Calu3 (cell line): ENCODE results near the gene MRPS14. TPM values are rescaled to one million over a fixed set of nuclear protein-coding genes. Genes with fewer than 3 reads are reported as not detected.
A peak's percentile ranks its signal among the peaks of the same experiment; 100 is the strongest.
"Not testable (repeated sequence)": the region's sequence is repeated elsewhere in the genome, so short reads cannot be mapped to it uniquely, and the experiment has no call there.

Source experiments
- BruUV-seq: library from RNA; stranded (reverse); fragments of 400-500 nt; replicated peaks from 2 replicates; lab custom pipeline; 2021; lab: Mats Ljungman, UMichigan
- CTCF ChIA-PET: fragments of 300-600 bp; sonication (Branson Sonifier 250); formaldehyde crosslinking; loops from one replicate; lab custom pipeline; 2022; ENCODE audit warnings: antibody characterized with exemption; lab: Charles Lee
- DNase-seq: peaks from one replicate; pipeline ENCODE4 v3.0.0; 2022
- H3K27ac Mint-ChIP-seq: one replicate; pipeline ENCODE4 v1.8.0; 2022; ENCODE audit warnings: mixed read lengths; ENCODE audit not compliant: unreplicated experiment
- H3K27me3 Mint-ChIP-seq: one replicate; pipeline ENCODE4 v1.8.0; 2022; ENCODE audit warnings: mixed read lengths; ENCODE audit not compliant: unreplicated experiment
- H3K36me3 Mint-ChIP-seq: one replicate; pipeline ENCODE4 v1.8.0; 2022; ENCODE audit warnings: mild to moderate bottlenecking, moderate library complexity, mixed read lengths; ENCODE audit not compliant: insufficient read depth, unreplicated experiment
- H3K4me1 Mint-ChIP-seq: one replicate; pipeline ENCODE4 v1.8.0; 2022; ENCODE audit warnings: mild to moderate bottlenecking, low read depth, mixed read lengths; ENCODE audit not compliant: unreplicated experiment
- H3K4me3 Mint-ChIP-seq: one replicate; pipeline ENCODE4 v1.8.0; 2022; ENCODE audit warnings: mild to moderate bottlenecking, low read depth, moderate library complexity, mixed read lengths; ENCODE audit not compliant: unreplicated experiment
- H3K9me3 Mint-ChIP-seq: one replicate; pipeline ENCODE4 v1.8.0; 2022; ENCODE audit warnings: low read depth, mixed read lengths; ENCODE audit not compliant: unreplicated experiment
- CTCF ChIP-seq: fragments of 200-600 bp; IDR thresholded peaks from one replicate; pipeline ENCODE4 v1.8.0; 2022; ENCODE audit warnings: antibody characterized with exemption; ENCODE audit not compliant: unreplicated experiment
- intact Hi-C: fragments of 100-400 bp; cut with micrococcal nuclease; formaldehyde crosslinking; loops from one replicate; pipeline ENCODE4 v1.10.0; 2022; ENCODE audit not compliant: unreplicated experiment
- total RNA-seq: library from RNA; stranded (reverse); gene quantifications from 2 replicates; pipeline ENCODE4 v1.2.3, GENCODE V29; 2022

The MRPS14 gene
- total RNA-seq, 1 experiment from 2014 or later: 33.6 TPM

- no peak overlapping the region for H3K4me3 Mint-ChIP-seq
- H3K27me3 Mint-ChIP-seq: no peaks in the 10 kb centered on the region
- no peaks in the 10 kb centered on the region for H3K9me3 Mint-ChIP-seq
- CTCF ChIA-PET: no interaction called here
- H3K36me3 Mint-ChIP-seq: peaks cover 17% of the 10 kb centered on the region
- no TSS peak for BruUV-seq
- peaks cover 24% of the 10 kb centered on the region for H3K4me1 Mint-ChIP-seq
- intact Hi-C loops: no loop called here
- H3K27ac Mint-ChIP-seq: no peak overlapping the region
- no peak for TF ChIP-seq CTCF
- no peak for DNase-seq
Observed at GRCh38 chr1:175024773-175025172, 1.5 kb upstream of the MRPS14 start.

GRCh38 chr1:175023922-175024242 is 657 bp upstream of the MRPS14 start:
- H3K9me3 Mint-ChIP-seq, DNase-seq, intact Hi-C loops, H3K27me3 Mint-ChIP-seq: not testable (repeated sequence)
- peak overlapping the region; percentile 77 for H3K4me3 Mint-ChIP-seq
- CTCF ChIA-PET: interaction anchor here (1.0 to 2.0 kb wide), 4 partner anchors 9 to 128 kb away, joined by 6 to 11 read pairs (median 7); partner anchors contain the start of gene CACYBP
- H3K4me1 Mint-ChIP-seq: peaks cover 15% of the 10 kb centered on the region
- BruUV-seq: TSS peak; percentile 94
- H3K27ac Mint-ChIP-seq: peak overlapping the region; percentile 63
- H3K36me3 Mint-ChIP-seq: peaks cover 17% of the 10 kb centered on the region

GRCh38 chr1:175019524-175019923 is 3.7 kb downstream of the MRPS14 start:
- peaks cover 34% of the 10 kb centered on the region for H3K36me3 Mint-ChIP-seq
- no peak overlapping the region for H3K4me3 Mint-ChIP-seq
- TF ChIP-seq CTCF: no peak
- no peaks in the 10 kb centered on the region for H3K27me3 Mint-ChIP-seq
- H3K9me3 Mint-ChIP-seq: no peaks in the 10 kb centered on the region
- no peak overlapping the region for H3K27ac Mint-ChIP-seq
- intact Hi-C loops: no loop called here
- BruUV-seq: no TSS peak
- CTCF ChIA-PET: no interaction called here
- DNase-seq: no peak
- H3K4me1 Mint-ChIP-seq: peaks cover 24% of the 10 kb centered on the region

GRCh38 chr1:175015243-175015642 is 8.0 kb downstream of the MRPS14 start:
- TF ChIP-seq CTCF: no peak
- no peak for DNase-seq
- intact Hi-C loops: no loop called here
- CTCF ChIA-PET: interaction anchor here (0.9 to 2.2 kb wide), 3 partner anchors 8 to 110 kb away, joined by 3 to 6 read pairs (median 4); partner anchors contain the start of gene MRPS14
- no peak overlapping the region for H3K4me3 Mint-ChIP-seq
- BruUV-seq: no TSS peak
- H3K9me3 Mint-ChIP-seq: no peaks in the 10 kb centered on the region
- H3K27me3 Mint-ChIP-seq: no peaks in the 10 kb centered on the region
- H3K36me3 Mint-ChIP-seq: peaks cover 48% of the 10 kb centered on the region
- peaks cover 20% of the 10 kb centered on the region for H3K4me1 Mint-ChIP-seq
- H3K27ac Mint-ChIP-seq: peak overlapping the region; percentile 11

- H3K36me3 Mint-ChIP-seq: peaks cover 56% of the 10 kb centered on the region
- H3K4me3 Mint-ChIP-seq: no peak overlapping the region
- no peaks in the 10 kb centered on the region for H3K27me3 Mint-ChIP-seq
- CTCF ChIA-PET: interaction anchor here (0.6 to 2.2 kb wide), 3 partner anchors 10 to 275 kb away, joined by 3 to 6 read pairs (median 5); partner anchors contain the start of gene MRPS14
- no peak for DNase-seq
- intact Hi-C loops: no loop called here
- H3K27ac Mint-ChIP-seq: no peak overlapping the region
- H3K9me3 Mint-ChIP-seq: no peaks in the 10 kb centered on the region
- peaks cover 20% of the 10 kb centered on the region for H3K4me1 Mint-ChIP-seq
- TF ChIP-seq CTCF: no peak
- BruUV-seq: no TSS peak
Observed at GRCh38 chr1:175013445-175013844, 9.8 kb downstream of the MRPS14 start.
